Measurements from ENCODE around the gene PYROXD2.
"Not testable (repeated sequence)": the region's sequence is repeated elsewhere in the genome, so short reads cannot be mapped to it uniquely, and the experiment has no call there.

PYROXD2 gene

DNA sequence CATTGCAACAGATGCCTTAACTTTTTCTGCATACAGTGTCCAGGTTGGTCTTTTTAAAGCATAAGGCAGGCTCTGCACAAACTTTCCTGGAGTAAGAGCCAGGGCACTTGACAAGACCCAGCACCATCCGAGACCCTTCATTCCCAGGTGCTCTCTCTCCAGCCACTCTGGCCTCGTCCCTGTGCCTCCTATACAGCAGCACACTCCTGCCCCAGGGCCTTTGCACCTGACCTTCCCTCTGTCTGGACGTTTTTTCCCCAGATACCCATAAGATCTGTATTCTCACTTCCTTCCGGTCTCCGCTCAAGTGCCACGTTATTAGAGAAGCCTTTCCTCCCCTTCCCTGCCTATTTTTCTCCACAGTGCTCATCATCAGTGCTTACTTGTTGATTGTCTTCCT is 25.6 kb downstream of the PYROXD2 start:
- DNase-seq: no peak

DNA sequence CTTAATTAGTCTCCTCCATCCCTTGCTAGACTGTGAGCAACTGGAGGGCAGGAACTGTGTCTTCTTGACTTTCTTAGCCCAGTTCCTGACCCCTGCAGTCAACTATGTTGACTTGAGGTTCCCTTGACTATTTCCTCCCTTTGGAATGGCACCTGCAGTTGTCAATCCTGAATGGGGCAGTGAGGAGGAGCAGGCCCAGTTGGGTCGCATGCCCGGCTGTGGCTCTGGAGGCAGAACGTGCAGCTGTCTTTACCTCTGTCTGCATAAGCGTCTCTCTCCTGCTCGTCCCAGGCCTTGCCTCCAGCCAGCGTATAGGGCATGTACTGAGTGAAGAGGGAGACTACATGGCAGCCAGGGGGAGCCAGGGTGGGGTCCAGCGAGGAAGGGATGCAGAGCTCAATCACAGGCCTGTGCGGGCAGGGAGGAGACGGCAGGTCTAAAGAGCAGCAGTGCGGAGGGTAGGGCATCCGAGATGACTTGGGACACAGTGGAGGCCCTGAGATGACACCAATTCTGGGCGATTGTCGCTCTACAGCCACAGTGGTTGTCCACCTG is 26.8 kb downstream of the PYROXD2 start:
- no peak for DNase-seq

DNA sequence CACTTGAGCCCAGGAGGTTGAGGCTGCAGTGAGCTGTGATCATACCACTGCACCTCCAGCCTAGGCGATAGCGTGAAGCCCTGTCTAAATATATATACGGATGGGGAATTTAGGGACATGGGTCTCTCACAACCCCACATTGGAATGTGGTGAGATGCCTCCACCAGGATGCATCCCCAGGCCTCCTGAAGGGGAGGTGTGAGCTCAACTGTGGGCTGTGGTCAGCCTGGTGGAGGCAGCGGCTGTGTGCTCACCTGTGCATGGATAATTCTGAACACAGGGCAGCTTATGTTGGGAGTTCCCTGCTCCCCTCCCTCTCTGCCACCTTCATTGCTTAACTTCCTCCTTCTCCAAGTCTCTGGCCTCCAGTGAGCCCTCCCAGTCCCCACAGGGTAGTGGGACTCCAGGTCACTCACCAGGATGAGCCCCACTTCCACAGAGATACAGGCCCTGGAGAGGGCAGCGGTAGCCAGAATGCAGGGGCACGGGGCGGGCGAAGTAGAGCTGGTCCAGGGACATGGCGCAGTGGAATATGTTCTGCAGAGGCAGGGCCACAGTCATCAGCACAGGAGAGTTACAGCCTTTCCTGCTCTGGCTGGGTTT is 30.4 kb downstream of the PYROXD2 start:
- no peak for DNase-seq

DNA sequence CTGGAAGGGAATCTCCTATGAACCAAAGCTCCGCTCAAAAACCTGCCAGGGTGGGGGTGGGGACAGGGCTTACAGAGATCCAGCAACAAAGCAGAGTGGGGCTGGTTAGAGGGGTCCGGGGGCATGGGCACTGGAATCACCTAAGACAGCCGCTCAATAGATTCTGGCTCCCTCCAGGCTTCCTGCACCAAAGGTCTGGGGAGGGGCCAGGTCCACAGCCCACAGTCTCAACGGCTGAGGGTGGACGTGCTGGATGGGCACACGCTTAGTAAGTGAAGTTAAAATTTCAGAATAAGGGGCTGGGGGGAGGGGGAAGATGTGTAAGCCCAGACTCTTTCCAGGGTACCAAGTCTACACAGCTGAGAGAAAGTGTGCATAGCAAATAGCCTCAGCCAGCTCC is 31.1 kb downstream of the PYROXD2 start:
- no peak for DNase-seq

DNA sequence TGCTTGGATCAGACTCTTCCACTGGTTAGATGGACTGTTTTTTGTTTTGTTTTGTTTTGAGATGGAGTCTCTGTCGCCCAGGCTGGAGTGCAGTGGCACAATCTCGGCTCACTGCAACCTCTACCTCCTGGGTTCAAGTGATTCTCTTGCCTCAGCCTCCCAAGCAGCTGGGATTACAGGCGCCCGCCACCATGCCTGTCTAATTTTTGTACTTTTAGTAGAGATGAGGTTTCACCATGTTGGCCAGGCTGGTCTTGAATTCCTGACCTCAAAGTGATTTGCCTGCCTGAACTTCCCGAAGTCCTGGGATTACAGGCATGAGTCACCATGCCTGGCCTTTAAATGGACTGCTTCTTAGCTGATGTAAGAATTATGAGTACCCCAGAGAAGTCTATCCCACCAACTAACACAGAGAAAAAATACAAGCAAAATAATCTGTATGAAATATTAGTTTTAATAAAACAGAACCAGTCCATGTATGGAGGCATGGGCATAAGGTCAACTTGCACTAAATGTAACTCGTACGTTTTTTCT is 31.8 kb downstream of the PYROXD2 start:
- DNase-seq: not testable (repeated sequence)

DNA sequence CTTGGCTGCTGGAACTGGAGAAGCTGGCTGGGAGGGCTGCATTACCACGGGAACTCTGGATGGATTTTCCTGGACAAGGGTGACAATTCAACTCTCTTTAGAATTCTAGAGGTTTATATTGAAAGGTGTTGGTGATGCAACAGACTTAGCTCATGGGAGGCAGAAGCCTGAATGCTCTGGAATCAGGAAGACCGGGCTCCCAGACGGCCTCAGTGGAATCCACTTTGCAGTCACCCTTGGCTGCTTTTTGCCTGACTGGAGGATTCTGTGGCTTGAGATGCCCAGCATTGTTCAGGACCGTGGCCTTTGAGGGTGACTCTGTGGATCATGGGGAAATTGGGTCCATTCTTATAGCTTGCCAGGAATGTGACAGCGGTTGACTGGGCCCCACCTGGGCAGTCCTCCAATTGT is 32.3 kb downstream of the PYROXD2 start:
- no peak for DNase-seq

DNA sequence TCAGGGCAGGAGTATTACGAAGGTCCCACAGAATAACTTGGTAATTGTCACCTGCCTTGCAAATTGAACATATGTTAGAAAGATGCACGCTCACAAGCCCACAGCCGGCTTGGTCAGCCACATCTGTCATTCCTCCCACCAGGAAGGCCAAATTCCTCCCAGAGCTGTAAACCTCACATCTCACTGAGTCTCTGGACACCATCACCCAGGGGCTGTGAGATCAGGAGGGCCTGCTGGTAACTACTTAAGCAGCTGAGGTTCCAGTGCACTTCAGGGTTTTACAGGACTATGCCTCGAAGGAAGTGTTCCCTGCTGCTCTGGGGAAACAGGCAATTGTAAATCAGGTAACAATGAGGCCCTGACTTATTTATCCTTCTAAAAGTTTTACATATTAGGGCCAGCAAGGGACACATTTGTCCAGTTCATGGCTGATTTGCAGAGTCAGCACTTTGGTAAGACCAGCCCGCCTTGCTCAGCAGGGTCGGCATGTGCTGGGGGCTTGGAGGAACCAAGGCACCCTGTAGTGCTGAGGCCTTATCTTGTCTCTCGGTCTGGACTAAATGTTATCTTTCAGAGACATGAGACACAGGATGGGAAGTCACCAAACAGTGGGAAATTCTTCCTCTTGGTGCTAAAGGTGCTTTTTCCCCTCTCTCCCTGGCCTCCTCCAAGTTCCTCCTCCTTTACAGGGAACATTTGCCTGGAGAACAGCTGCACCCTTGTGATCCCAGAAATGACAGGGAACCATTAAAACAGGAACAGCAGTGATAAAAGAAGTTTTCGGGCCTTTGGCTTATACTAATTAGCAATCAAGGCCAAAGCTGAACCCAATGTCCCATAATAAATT is 34.3 kb downstream of the PYROXD2 start:
- DNase-seq: no peak

DNA sequence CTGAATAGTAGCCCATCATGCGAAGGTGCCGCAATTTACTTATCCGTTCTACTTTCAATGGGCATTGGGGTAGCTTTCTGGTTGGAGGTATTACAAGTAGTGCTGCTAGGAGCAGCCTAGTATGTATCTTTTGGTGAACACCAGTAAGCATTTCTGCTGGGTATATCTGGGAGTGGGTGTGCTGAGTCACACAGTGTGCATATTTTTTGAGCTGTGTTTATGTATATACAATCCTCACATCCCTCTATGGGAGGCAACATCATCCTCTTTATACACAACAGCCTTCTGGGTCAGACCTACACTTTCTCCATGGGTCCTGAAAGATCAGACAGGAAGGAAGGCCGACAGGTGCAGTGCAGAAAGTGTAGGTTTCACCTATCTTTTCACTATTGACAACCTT is 36.3 kb downstream of the PYROXD2 start:
- no peak for DNase-seq

DNA sequence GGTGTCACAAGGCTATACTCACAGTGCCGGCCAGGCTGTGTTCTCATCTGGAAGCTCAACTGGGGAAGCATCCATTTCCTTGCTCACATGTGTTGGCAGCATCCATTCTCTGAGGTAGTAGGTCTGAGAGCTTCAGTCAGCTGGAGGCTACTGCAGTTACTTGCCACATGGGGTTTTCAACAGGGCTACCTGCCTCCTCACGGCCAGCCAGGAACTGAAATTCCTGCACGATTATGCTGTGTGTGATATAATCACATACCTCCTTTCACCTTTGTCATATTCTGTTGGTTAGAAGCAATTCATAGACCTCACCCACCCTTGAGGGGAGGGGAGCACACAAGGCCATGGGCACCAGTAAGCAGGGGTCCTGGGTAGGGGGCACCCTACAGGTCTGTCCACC is 37.4 kb downstream of the PYROXD2 start:
- DNase-seq: no peak

DNA sequence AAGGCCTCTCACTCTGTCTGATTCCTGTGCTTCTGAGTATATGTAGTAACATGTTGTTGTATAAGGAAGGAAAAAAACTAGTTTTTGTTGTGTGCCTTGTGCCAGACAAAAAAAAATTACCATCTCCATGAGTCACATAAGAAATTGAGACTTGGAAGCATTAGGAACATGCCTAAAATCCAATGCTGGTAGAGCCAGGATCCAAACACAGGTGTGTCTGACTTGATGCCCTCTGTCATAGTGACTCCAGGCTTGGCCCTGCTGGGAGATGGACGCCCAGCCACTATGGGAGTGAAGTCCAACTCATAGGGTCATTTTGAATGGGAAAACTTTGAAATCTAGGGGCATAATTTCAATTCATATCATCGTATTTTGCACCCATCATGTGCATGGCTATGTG is 38.0 kb downstream of the PYROXD2 start:
- no peak for DNase-seq

DNA sequence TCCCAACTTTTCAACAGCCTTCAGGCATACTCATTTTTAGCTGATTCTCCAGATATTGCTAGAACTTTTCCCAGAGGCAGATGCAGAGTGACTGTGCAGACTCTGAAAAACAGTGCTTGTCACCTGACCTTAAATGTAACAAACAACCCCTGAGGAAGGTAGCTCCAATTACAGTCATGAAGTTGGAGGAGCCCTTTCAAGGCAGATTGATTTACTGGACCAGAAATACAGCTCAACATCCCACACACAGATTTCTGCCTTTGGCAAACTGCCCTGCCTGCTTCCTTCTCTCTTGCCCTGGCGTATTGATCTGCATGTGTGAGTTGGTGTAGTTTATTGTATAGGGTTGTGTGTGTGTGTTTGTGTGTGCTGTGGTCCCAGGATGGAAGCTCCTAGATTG is 38.5 kb downstream of the PYROXD2 start:
- DNase-seq: no peak

DNA sequence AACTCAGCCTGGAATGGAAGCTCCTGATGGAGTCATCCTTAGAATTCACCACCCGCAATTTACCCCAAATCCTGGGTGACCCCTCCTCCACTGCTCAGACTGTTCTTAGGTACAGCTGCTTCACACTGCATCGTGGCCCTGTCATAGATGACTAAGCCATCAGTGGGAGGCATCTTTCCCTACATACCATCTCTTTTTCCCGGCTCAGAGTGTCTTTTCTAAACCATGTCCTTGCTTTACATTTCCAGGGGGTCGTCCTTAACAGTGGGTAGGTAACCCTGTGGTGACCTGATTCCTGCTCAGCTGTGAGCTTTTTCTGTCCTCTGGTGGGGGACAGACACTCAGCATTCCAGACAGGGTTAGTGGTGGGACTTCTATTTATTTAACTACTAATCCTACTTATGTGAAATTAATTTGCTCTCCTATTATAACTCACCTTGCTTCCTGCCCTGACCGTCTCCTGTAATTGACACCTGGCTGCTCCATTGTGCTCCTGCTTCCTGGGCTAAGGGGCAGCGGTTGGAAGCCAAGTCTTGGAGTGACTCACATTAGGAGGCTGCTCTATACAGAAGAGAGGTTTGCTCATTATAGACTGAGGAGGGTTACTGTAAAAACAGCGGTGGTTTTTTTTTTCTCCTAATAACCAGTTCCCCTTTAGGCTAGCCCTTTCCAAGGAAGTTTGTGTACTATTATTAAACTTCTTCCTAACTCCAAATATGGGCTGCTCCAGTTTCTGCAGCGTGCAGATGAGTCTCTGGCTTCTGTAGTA is 40.6 kb downstream of the PYROXD2 start:
- DNase-seq: no peak

DNA sequence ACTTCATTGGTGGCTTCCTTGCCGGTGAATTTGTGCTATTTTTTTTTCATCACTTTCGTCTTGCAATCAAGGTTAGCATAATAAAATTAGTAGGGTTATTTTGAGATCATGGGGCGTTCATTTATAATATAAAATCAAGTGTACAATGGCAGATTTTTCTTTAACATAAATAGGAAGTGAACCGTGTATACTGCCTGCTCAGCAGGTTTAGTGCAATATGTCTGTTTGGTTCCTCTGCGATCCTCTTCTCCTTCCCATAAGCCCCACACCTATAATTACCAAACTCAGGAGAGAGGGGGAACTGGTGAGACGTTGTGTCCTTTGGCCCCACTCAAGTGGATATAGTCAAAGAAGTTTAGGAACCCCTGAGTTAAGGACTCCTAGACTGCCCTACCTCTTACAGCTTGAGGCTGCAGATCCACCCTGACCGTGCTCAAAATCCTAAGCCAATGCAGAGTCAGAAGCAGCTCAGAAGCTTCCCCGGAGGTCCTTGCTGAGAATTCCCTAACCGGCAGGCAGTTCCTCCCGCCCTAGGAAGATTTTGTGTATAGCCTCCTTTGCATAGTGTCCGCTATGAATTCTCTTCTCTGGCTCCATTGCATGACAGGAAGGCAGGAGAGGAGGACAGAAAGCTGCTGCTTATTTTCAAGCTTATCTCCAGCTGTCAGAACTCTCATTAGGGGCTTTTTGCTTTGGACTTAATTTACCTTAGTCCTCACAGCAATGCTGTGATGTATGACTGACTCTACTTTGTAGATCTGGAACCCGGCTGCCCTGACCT is 41.5 kb downstream of the PYROXD2 start:
- no peak for DNase-seq

DNA sequence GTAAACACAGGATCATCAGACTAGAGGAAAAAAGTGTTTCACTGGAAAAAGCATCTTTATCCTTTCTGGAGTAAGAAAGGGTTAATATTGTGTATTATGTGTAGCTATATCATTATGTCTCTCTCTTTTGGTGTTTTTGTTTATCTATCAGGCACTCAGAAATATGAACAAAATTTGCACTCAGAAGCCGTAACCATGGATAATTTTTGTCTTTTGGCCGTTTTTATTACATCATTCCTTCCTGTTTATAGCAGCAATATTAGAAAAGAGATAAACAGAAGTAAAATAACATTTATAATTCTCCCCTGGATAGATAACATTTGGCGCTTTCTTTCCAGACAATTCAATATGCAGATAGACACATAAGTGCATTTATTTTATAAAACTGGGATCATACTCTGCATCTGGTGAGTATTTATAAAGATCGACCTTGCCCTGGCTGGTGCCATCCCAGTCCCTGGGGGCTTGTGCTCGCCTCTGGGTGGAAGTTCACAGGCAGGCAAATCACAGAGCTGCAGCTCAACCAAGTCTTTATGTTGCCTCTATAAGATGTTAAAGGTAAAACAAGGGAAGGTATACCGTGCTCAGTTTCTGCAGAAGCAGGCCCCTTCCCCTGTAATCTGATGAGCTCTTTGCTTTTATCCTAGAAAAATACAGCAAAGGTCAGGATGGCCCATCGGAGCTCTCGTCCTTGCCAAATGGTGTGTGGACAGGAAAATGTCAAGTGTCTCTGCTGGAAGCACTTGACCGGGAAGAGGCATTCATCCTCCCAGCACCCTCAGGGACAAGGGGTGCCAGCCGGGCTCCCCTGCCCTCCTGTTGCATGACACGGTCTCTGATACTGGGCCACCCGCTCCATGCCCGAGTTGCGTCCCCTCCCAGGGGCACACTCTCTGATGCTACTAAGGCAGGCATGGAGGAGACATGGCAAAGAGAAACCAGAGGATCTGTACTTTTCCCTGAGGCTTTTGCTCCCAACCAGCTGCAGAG is 43.9 kb downstream of the PYROXD2 start:
- no peak for DNase-seq

DNA sequence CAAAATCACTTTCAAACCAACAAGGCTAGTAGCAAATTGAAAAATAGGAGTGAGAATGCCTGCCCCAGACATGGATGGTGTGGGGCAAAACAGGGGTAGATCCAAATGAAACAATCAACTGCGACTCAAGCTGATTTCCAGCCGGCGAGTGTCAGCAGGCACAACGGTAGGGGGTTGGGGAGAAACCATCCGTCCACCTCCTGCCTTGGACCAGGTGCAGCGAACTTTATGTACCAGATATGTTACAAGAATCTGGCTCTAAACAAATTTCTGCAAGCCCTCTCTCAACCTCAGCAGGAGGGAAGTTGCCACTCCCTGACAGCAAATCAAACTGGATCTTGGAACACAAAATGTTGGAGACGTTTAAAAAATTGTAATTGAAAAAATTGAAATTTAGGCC is 45.2 kb downstream of the PYROXD2 start:
- no peak for DNase-seq

DNA sequence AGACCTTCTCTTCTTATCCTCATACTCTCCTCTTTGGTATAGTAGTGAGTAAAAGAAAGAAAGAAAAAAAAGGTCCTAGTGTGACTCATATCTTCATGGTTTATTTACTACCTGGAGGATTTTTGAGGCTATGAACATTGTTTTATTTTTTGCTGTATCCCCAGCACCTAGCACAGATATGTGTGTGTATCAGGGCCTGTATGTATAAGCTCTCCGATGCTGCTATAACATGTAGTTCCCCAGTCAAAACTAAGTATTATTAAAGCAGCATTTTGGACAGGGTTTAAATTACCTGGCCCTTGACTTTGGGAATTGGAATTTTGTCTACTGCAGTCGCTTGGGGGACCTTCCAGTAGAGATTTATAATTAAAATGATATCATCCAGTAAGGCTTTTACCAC is 46.3 kb downstream of the PYROXD2 start:
- no peak for DNase-seq

DNA sequence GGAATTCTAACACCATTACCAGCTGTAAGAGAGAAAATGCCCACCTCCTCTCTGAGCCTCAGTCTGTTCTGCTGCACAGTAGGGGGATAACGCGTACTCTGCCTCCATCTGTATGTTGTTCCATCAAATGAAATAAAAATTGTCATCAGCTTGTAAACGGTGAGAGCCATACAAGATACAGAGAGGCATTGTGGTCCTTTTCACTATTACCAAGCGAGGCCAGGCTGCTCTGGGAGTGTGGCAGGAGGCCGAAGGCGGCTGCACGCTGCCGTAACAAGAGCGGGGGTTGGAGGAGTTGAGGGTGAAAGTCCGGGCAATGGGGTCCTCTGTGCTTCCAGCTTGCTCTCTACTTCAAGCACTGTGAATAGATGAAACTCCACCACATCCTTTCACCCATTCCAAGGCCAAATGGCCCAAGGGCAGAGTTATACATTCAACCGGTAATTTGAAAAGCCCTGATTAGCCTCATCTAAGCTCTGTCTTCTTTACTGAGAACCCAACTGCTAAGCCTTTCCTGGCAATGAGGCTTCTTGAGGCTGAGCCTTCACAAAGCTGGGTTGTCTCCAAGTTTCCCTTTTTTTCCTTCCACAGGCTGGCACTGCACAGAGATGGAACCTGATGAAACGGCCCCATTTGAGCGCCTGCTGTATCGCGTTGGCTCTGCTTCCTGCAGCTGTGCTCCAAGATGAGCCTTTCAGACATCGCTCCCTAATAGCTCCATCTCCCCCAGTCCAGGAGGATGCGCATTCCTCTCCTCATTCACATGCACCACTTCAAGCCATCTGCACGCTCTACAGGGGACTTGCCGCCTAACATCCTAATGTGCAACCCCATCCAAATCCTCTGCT is 47.2 kb downstream of the PYROXD2 start:
- no peak for DNase-seq

DNA sequence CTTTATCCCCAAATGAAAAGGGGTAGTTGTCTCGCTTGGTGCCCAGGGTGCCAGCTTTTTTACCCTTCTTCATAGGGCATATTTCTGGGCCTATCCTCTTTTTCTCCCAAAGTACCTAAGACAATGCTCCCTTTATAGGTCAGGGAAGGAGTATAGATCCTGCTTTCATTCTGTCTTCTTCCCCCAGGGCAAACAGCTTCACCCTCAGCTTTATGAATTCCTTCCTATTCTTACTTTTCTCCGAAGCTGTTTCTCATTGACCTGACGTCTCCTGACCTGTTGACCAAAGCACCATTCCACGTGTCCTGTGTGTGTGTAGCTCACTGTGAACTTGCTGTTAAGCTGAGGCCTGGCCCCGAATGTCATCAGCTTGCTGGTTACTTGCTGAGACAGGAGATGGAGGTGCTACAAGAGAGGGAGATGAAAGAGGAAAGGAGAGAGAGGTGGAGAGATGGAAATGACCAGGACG is 48.9 kb downstream of the PYROXD2 start:
- no peak for DNase-seq

DNA sequence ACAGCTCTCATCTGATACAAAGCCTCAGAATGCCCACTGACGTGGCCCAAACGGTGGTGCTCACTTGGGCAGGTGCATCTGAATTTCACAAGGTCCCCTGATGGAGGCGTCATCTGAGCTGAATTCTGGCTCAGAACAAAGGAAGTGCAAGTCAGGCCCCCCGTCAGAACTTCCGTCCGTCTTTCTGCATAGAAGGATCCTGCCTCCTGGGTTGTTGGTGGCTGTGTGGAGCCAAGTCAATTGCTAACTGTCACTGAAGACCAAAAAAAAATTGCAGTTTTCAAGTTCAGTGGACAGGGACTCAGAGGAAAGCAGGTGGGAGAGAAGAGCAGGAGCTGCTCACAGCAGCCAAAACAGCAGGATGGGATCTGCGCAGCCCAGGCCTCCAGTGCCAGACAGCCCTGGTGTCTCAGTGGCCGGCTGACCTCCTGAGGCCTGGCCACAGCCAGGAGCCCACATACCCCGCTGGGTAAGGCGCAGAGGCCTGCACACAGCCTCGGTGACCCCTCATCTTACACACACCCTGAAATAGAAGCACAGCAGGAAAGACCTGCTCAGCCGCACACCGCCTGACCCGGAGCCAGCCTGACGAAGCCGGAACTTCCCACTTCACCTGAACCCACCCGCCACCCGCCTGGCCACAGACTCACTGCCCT is 49.4 kb downstream of the PYROXD2 start:
- DNase-seq: no peak
